HG02623 (cell line): Measurements from ENCODE around the gene LNX1.

Experiments used
- ATAC-seq: cut with Tn5 transposase; IDR thresholded peaks from one replicate; pipeline ENCODE4 v1.9.1; 2021; ENCODE audit warnings: moderate library complexity; ENCODE audit not compliant: unreplicated experiment

LNX1 gene

DNA sequence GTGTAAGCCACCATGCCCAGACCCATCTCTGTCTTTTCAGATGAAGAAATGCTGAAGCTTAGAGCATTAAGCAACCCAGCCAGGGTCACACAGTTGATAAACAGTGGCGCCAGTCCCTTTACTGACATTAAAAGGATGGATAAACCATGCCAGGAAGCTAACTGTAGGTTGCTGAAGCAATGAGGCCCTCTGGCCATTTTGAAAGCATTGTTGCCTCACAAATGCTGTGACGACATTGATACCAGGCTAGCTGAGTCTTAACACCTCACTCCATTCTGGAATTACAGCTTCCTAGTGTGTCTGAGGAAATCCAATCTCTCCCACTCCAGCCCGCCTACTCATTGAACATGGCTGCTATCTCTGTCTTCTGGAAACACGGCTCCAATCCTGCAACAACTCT is 89.7 kb downstream of the LNX1 start:
- ATAC-seq, result no peak

DNA sequence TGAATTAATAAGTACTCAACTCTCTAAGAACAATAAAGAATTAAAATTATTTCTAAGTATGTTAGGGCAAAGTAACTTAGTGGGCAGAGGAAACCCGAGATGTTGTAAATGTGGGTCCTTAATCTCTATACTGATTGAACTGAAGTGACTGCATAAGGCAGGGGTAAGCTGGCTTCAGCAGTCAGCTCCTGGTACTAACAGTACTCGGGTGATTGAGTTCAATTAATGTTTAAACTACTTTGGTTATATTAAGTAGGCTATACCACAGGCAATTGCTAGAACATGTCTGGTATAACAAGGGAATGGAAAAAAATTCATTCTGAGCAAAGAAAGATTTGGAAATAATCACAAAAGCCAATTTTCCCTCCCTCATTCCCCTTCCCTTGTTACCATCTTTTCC is 90.7 kb downstream of the LNX1 start:
- no peak for ATAC-seq

DNA sequence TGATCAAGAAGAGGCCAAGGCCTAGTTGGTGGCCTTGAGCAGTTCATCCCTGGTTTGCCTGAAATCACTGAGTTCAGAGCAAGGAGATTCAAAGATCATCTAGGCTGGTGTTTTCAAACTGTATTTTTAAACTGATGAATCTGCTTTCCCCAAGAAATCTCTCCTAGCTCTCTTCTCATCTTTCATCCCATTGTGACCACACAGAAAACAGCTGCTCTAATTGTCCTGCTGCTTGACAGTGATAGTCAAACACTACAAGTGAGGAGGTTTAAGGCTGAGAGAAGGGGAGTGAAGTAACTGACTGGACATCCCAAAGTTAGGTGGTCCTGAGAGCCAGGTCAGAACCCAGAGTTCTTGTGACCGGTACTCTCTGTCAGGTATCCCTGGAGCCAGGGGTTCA is 91.5 kb downstream of the LNX1 start:
- ATAC-seq, result no peak

DNA sequence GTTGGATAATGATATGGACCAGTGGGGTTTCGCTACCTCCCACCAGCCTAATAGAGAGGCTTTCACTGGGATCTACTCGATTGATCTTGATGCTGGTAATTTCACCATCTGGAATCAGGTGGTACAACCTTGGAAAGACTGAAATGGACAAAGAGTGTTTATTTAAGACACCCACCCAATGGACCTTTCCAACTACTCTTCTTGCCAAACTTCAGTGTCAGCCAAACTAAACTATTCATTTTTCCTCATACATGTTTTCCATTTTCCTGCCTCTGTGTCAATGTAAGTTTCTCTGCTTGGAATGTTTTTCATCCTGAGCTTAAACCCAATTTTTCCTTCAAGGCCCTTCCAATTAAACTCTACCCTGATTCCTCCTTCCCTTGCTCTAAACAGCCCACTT is 92.6 kb downstream of the LNX1 start:
- no peak for ATAC-seq

GRCh38 chr4:53497487-53498244 is 93.6 kb downstream of the LNX1 start:
- ATAC-seq, result no peak

DNA sequence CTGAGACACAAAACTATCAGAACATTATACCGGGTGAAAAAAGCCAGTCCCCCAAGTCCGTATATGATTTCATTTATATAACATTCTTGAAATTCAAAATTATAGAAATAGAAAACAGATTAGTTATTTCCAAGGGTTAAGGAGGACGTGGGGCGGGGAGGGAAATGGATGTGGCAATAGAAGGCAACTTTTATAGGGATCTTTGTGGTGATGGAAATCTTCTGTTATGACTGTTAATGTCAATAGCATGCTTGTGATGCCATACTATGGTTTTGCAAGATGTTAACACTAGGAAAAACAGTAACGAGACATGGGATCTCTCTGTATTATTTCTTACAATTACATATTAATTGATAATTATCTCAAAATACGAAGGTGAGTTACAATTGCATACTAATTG is 96.4 kb downstream of the LNX1 start:
- no peak for ATAC-seq

DNA sequence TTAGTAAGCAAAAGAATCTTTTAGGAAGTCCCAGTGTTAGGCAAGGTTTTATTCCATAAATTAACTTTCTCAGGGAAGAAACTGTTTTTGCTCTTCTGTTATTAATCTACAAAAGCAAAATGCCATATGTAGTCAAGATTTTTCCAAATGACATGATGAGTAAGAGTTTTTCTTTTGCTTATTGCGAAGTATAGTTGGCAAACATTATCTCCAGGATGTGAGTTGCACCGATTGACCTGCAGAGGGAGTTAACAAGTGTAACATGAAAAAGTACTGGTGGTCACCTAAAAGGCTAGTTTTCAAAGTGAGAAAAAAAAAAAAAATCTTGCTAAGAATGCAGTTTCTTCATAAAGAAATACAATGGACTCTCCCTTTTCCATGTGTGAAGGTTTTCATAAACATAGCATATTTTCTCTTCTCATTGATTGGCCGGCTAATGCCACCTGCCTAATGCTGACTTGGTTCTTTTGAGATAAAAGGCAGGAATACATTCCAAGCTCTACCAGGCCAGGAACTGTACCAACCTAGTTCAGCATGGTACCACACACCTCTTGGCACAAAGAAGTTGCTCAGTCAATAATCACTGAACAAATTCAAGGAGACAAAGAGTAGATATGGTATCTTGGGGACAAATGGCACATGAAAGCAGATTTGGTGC is 100.2 kb downstream of the LNX1 start:
- ATAC-seq, result no peak

- ATAC-seq, result no peak
Observed at GRCh38 chr4:53490161-53490956, 100.9 kb downstream of the LNX1 start.

DNA sequence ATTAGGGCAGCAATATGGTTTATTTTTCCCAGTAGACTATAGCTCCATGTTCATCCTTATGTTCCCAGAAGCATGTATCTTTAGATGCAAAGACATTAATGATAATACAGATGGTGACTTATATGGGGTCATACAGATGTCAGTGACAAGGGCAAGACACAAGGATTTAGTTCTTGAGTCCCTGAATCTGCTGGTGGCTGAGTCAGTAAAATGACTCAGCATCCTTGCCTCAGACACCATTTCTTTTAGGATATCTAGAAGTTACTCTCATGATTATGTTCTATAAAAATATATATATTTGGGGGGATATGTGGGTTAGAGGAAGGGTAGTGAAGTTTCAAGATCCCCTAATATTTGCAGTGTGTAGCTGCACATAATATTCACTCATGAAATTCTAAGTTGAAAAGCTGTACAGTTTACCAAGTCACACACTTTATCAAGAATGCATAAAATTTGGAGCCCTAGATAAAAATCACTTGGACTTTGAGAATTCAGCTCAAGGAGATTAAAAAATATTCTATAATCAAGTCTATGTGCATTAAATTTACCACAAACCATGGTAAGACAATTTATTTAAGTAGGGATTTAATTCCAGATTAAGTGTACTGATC is 101.9 kb downstream of the LNX1 start:
- ATAC-seq, result no peak

DNA sequence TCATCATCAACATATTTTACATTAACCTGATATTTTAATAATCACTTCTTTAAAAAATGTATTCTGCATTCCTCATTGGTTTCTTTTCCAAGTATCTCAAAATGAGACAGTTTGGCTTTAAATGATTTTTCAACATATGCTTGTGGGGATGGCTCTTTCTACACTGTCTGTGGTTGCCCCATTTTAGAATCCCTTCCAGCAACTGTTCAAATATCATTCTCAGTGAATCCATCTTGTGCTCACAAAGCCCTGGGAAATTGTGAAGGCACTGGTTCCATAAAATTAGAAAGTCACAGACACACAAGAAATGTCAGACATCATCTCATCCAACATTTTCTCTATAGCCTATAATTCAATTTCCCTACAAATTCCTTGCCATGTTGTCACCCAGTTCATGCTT is 103.5 kb downstream of the LNX1 start:
- no peak for ATAC-seq

GRCh38 chr4:53485658-53486040 is 105.6 kb downstream of the LNX1 start:
- ATAC-seq, result no peak

GRCh38 chr4:53484911-53485657 is 106.2 kb downstream of the LNX1 start:
- ATAC-seq, result no peak

DNA sequence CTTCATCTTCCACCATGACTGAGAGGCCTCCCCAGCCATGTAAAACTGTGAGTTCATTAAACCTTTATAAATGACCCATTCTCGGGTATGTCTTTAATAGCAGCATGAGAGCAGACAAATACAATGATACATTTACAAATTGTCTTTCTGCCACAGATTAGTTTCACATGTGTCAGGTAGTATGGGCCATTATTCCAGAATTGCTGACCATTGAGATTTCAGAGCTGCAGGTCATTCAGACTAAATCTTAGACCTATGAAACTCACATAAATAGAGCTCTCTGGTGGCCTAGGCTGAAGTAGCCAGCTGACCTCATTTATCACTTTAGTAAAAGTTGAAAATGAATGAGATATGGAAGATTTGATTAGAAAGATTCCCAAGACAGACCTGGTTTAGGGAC is 108.0 kb downstream of the LNX1 start:
- no peak for ATAC-seq

DNA sequence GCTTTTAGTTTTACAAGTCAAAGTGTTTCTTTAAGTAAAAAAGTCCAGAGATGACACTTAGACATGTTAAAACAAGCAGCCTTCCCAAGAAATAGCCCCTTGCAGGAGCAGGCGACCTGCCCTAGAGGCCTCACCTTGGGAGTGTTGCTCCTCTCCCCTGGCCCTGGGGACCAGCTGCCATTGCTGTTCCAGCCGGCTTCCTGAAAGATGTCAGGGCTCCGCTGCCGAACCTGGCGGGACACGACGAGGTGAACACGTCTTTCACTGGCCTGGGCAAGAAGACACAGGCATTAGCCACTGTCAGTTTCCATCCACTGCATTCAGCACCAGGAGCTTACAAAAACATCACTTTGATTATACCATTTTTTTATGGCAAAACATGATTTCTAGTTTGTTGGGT is 109.7 kb downstream of the LNX1 start:
- ATAC-seq, result no peak

DNA sequence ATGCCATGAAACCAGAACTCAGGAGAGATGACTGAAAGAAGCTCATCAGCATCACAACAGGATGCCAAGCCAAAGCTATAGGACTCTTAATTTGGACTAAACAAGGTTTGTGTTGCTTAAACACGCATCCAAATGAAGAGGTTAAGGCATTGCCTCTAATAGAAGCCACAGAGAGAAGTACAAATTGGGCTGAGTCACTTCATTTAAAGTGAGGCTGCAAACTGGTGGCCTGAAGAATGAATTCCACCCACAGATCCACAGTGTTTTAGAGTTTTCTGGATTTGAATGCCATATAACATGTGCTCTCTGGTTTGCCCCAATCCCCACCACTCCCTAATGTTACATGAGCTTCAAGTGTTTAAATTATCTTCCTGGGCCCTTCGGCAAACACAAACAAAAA is 110.4 kb downstream of the LNX1 start:
- ATAC-seq, result no peak

DNA sequence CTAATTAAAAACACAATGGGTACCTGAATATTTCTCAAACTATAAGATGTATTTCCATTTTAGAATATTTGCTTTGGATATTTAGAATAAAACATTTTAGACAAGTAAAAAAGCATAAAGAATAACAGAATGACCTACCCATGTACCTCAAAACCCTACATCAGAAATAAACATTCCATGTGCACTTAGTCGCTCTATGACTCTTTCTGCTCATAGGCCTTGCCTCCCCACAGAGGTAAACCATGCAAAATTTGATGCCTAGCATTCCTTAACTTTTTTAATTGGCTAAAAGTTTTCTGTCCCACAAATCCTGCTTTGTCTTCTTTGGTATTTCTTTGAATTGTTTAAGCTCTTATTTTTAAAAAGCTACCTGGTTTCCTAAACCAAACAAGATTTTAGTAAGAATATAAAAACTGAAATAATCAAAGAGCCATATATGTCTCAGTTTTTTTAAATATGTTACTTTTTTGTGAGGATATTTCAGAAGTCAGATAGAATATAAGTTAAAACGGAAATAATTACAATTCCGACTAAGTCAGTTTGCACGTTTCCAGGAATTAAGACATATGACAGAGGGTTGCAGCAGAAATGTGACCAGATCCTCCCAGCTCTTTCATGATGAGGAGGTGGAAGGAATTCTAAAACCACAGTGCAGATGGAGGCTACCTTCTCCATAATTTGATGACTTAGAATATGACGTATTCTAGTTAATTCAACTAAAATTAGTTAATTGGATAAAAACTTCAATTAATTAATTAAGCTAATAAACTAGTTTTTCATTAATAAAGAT is 111.4 kb downstream of the LNX1 start:
- no peak for ATAC-seq

DNA sequence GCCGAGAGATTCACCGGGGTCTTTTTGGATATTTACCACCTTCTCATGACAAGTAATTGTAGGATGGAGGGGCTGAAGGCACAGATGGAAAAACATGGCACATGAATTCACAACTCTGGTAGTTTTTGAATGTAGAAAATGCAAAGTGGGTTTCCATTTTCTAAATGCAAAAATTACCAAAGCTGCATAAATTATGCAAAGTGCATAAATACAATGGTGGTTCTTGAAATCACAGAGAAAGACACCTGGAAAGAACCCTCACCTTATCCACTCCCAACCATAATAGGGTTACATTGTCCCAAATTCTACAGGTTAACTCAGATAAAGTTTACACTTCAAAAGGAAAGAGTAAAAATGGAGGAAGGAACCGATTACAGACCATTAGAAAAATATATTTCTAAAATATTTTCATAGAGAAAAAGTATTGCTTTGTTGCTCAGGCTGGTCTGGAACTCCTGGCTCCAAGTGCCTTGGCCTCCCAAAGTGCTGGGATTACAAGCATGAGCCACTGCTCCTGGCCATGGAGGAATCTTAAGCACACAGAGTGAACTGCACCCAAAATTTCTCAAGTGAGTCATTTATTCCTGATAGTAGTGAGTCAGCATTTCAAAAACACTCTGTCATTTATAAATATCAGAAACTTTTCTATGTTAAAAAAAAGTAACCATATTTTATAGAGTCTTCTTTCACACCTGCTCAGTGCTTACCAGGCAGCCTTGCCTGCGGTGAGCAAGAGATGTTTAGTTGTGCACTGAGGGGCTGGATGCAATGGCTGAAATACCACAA is 112.4 kb downstream of the LNX1 start:
- ATAC-seq, result no peak

GRCh38 chr4:53477636-53478035 is 113.7 kb downstream of the LNX1 start:
- ATAC-seq, result no peak

DNA sequence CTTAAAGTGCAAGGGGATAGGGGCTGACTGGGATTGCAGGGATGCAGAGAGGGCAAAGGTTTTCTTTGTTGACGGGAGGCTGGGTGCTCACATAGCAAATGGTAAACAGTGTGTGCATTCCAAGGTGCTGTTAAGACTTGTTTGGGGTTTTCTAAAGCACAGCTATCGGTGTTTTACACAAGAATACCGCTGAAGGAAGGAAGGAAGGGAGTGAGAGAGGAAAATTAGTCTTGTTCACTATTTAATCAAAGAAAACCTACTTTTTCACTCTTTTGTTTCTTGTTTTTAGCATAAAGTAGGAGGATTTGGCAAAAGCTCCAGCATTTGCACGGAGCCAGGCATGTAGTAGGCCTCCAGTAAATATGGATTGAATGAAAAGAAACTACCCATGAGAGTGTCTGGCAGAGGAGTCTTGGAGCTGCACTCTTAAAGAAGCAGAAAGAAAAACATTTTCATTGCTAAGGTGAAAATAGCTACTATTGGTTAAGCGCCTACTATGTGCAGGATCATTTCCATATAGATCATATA is 114.2 kb downstream of the LNX1 start:
- ATAC-seq, result no peak
